ENCODE measurements around the gene MGAT2.
"Not testable (repeated sequence)": the region's sequence is repeated elsewhere in the genome, so short reads cannot be mapped to it uniquely, and the experiment has no call there.

Gene MGAT2

DNA sequence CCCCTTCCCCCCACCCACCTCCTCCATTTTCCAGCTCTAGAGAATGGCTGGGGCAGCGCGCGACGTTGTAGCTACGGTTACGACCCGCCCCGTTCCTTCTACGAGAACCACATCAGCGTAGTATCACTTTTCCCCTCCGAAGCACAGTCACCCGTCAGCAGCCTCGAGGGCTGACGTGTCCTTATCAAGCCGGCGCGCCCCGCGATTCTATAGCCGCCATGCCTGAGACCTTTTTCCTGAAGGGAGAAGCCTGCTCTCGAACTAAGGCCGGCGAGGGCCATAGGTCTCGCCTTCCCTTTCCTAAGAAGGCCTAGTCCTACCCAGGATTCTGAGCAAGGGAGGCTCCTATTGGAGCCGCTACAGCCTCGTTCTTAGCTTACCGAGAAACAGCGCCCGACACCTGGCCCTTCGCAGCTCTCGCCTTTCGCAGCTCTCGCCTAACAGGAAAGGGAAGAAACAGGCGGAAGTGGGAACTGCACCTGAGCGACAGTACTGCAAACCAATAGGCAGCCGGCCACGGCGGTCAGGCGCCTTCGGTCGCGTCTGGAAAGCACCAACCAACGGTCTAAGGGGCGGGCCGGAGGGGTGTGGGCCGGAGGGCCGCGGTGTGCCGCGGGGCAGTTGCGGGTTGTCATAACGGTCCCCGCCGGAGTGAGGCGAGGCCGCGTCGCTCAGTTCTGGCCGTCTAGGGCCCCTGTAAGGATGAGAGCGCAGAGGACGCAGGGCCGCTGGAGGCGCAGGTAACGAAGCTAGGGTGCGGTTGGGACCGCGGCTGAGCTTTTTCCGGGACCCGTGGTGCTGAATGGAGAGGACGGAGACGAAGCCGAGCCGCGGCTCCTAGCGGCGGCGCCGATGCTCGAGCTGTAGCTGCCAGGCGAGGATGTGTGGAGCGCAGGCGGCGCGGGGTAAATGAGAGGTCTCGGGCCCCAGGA lies at the start of gene MGAT2, which contains the start of gene RPL36AL:
Gene MGAT2 (plus strand): TSS at position 618 of the 932 bp plus-strand sequence. CDS start 470 bp downstream, outside the sequence.
Gene RPL36AL (minus strand): TSS at position 445 of the 932 bp plus-strand sequence. CDS start 1,522 bp downstream, outside the sequence.
- peak; percentile 93 for DNase-seq

GRCh38 chr14:49574038-49574437 lies 46.6 kb upstream of the MGAT2 start:
- no peak for DNase-seq

GRCh38 chr14:49578141-49578540 lies 42.5 kb upstream of the MGAT2 start:
- DNase-seq, result no peak

- no peak for DNase-seq
Measured at GRCh38 chr14:49579841-49580240, 40.8 kb upstream of the MGAT2 start.

GRCh38 chr14:49581209-49582112 lies 39.1 kb upstream of the MGAT2 start:
- DNase-seq, result no peak

DNA sequence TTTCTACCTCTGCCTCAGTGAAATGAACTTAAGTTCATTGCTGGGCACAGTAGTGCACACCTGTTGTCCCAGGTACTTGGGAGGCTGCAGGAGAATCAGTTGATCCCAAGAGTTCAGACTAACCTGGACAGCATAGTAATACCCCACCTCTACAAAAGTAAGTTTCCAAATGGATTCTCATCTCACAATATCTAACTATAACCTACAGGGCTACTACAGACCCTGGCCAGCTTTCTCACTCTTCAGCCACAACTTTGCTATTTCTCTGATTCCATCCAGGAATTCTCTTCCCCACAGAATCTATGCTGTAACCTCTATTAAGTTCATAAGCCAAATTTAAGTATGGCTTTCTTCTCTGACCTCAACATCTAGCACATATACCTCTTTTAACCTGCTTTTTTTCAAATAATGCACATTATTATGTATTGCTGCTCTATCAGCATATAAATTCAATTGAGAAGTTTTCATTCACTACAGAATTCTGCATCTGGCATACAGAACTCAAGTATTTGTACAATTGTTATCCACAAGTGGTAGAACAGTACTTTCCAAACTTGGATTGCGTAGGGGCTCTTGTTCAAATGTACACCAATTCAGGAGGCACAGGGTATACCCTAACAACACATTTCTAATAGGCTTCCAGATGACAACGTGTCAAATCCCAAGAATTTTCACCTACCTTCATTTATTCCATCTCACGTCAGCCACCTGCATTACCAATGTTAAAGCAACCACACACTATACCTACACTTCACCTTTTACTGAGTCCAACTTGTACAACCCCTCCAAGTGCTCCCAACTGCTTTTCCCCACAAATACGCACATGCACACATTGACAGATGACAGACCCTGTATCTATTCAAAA lies 38.3 kb upstream of the MGAT2 start:
- DNase-seq, result no peak

- no peak for DNase-seq
Measured at GRCh38 chr14:49583629-49584028, 37.0 kb upstream of the MGAT2 start.

GRCh38 chr14:49584058-49584457 lies 36.5 kb upstream of the MGAT2 start:
- no peak for DNase-seq

DNA sequence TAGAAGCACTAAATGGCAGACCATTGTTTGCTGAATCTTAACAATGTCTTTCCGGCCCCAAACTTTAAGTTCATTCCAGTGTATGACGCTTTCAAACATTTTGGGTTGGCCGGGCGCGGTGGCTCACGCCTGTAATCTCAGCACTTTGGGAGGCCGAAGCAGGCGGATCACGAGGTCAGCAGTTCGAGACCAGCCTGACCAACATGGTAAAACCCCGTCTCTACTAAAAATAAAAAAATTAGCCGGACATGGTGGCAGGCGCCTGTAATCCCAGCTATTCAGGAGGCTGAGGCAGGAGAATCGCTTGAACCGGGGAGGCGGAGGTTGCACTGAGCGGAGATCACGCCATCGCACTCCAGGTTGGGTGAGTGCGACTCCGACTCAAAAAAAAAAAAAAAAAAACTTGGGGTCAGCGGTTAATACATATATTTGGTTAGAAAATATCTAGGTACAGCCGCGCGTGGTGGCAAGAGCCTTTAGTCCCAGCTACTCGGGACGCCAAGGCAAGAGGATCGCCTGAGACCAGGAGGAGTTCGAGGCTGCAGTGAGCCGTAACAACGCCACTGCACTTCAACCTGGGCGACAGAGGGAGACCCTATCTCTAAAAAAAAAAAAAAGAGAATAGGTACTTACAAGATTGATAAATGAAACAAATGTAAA lies 35.5 kb upstream of the MGAT2 start:
- DNase-seq, result not testable (repeated sequence)

DNA sequence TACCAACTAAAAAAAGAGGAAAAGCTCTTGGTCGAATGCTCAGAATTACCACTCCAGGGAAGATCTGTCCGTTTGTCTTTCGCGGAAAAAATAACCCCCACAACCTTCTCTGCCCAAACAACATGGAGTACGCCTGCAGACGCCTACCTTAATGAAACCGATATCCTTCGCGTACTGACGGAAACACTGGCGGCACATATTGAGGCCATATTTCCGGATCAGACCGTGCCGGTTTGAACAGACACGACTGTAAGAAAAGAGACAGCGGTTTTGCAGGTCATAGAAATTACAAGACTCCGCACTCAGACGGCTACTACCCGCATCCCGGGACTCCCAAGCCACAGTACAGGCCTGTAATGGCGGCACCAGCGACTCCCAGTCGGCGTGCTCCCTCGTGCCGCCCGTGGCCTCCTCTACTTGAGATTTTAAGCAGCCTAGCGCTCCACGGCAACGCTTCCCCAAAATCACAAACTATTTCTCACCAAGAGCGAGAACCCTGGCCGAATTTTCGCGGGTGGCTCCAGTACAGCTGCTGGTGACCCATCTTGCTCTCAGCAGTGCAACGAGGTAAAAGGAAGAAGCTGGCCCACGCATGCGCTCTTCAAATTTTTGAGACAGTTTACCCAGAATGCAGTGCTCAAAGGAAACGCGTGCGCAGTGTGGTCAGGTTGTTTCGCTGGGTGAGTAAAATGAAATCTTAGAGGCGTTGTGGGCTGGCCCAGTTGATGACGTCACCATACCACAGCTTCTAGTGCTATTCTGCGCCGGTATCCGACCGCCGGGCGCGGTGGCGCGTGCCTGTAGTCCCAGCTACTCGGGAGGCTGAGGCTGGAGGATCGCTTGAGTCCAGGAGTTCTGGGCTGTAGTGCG lies 34.6 kb upstream of the MGAT2 start, which contains the start of gene RPS29:
Gene RPS29 (minus strand): TSS at position 578 of the 870 bp plus-strand sequence. CDS start 34 bp downstream, at position 544.
- peak; percentile 98 for DNase-seq

DNA sequence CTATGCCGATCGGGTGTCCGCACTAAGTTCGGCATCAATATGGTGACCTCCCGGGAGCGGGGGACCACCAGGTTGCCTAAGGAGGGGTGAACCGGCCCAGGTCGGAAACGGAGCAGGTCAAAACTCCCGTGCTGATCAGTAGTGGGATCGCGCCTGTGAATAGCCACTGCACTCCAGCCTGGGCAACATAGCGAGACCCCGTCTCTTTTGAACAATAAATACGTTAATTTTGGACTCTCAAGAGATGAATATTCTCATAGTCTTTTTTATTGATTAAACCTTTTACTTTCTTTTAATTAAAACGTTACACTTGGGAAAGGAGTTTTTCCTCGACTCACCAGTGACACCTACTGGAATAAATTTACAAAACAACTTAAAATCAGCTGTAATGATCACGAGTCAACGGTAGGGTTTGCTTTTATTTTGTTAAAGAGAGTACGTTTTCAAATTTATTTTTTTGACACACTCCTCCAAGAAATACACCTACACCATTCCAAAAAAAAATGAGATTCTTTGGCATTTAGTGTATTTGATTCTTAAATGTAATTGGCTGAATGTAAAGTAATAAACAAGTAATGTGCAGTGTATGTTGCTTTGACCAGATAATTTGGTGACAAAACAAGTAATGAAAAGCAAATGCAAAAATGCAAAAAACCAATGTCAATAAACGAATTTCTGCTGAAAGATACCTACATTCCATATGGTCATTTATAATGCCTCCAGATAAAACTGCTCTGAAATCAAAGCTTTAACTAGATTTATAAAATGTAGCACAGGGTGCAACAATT lies 33.7 kb upstream of the MGAT2 start:
- peak; percentile 47 for DNase-seq

GRCh38 chr14:49589387-49589786 lies 31.2 kb upstream of the MGAT2 start:
- no peak for DNase-seq

DNA sequence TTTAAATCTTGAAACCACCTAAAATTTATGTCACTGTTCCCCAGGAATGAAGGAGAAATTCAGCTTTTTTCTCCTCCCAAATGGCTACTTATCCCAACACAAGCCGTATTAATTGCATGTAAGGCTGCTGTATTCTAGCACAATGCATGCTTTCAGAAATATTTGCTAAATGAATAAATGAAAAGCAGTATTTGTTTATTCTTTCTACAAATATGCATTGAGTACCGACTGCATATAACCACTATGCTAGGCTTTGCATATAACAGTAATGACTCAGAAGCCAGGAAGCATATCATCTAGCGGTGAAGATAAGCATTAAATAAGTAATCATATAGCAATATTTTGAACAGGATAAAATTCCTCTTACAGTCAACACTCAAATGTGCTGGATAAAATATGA lies 27.6 kb upstream of the MGAT2 start:
- no peak for DNase-seq

DNA sequence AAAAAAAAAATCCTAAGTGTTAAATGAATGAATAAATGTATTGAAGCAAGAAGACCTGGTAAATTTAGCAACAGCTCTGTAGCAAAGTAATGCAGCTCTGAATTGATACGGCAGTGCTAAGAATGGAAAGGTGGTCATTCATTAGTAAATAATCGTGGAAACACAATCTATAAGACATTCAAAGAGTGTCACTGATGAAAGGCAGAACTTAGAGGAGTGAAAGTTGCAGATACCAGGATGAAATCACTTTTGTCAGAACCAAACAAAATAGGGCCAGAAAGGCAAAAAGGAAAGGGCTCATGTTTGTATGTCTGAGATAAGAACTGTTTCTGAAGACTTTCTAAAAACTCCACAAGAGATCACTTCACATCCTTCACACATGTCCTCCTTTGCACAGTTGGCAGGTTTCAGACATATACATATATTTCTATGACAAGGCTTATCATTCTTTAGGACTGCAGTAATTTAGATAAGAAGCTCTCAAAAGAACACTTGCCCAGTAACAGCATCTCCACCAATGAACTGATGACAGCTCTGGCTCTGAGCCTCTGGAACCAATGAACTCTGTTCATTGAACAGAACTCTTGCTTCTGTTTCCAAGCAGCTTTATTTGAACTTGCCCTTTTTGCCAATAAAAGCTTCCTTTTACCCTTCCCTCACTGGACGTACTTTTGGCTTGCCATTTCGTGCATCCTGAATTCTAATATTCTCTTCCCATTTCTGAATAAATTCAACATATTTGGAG lies 26.1 kb upstream of the MGAT2 start:
- peak; percentile 51 for DNase-seq

DNA sequence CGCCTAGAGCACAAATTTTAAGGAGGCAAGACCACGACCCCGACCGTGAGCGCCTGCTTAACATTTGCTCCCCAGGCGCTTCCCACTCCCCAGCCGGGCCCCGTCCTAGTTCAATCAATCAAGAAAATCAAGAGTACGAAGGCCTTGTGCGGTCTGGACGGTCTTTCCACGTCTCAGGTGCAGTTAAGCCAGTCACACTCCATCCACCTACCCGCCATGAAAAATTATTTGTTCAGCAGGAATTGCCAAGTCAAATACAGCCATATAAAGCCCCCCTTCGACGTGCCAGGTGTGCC lies 22.5 kb upstream of the MGAT2 start:
- DNase-seq, result no peak

GRCh38 chr14:49598485-49599300 lies 21.9 kb upstream of the MGAT2 start, which contains the start of gene LRR1:
Gene LRR1 (plus strand): TSS chr14:49598940. CDS start chr14:49599021, 81 bp downstream.
- DNase-seq, result peak; percentile 61

DNA sequence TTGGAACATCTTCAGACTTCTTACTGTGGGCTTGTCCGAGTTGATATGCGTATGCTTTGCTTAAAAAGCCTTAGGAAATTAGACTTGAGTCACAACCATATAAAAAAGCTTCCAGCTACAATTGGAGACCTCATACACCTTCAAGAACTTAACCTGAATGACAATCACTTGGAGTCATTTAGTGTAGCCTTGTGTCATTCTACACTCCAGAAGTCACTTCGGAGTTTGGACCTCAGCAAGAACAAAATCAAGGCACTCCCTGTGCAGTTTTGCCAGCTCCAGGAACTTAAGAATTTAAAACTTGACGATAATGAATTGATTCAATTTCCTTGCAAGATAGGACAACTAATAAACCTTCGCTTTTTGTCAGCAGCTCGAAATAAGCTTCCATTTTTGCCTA lies 13.0 kb upstream of the MGAT2 start:
- no peak for DNase-seq

- DNase-seq, result no peak
Measured at GRCh38 chr14:49612251-49612650, 8.3 kb upstream of the MGAT2 start.

Measured in DMS 273 treated with DMSO at 0.1 percent for 48 hours (cell line).